ENCODE measurements around the gene PPP2R3A. TPM values are rescaled to one million over a fixed set of nuclear protein-coding genes. Genes with fewer than 3 reads are reported as not detected.

Gene PPP2R3A
- total and polyA plus RNA-seq, 2 of the 13 experiments (the other 11 are each of a cell fraction or from before 2014, with no cell fraction given): 0.07 to 0.12 TPM

DNA sequence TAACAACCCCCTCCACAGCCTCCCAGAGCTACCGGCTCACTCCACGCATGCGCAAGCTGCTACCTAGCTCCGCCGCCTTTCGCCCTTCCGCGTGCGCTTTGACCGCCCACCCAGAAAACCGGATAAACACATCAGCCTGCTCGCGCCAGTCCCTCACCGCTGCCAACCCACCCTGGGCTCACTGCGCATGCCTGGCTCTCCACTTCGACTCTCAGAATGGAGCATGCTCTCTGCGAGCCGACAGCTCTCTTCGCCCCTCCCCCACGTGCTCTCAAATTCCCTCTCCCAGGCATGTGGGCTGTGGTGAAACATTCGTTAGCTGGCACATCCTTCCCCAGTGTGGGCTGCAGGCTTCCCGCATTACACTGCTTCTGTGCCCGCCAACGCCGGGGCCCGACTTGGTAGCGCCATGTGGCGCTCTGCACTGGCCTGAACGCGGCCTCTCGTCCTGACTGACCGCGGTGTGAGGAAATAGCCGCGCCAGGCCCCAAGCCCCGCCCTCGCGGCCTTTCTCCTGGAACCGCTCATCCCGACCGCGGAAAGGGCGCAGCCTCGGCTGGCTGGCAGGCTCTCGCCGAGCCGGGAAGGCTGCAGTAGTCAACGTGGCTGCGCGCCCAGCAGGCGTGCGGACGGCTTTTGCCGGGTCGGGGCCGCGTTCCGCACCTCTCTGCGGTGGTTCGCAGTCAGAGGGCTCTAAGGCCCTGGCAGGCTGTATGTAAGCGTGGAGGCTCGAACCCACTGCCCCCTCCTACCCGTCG lies 231.1 kb downstream of the PPP2R3A start (continued):
- no peak for TF ChIP-seq PLRG1 (conservative IDR thresholded peaks at IDR 0.05)
- peak; percentile 89; the same call in 1 of the 2 replicates for TF ChIP-seq MTF1 (CRISPR knock-in tag; IDR thresholded peaks at IDR 0.05)
- peak; percentile 74 for TF ChIP-seq ZNF121 (CRISPR knock-in tag; IDR thresholded peaks at IDR 0.05)
- peak; percentile 90 for TF ChIP-seq HNRNPL (IDR thresholded peaks at IDR 0.05; ENCODE audit: low read depth, low read length)
- TF ChIP-seq GPN1 (CRISPR knock-in tag; IDR thresholded peaks at IDR 0.05; ENCODE audit: borderline replicate concordance): 0 out of 2 replicates have a peak, but pooled peaks have one; percentile 2
- no peak for TF ChIP-seq SUZ12 (IDR thresholded peaks at IDR 0.05; ENCODE audit: low read depth, low read length)
- TF ChIP-seq NRL (CRISPR knock-in tag; IDR thresholded peaks at IDR 0.05; ENCODE audit: borderline replicate concordance): peak; percentile 98
- TF ChIP-seq GATA4 (IDR thresholded peaks at IDR 0.05; ENCODE audit: borderline replicate concordance, low read depth): peak; percentile 55
- TF ChIP-seq, protein P1, sequence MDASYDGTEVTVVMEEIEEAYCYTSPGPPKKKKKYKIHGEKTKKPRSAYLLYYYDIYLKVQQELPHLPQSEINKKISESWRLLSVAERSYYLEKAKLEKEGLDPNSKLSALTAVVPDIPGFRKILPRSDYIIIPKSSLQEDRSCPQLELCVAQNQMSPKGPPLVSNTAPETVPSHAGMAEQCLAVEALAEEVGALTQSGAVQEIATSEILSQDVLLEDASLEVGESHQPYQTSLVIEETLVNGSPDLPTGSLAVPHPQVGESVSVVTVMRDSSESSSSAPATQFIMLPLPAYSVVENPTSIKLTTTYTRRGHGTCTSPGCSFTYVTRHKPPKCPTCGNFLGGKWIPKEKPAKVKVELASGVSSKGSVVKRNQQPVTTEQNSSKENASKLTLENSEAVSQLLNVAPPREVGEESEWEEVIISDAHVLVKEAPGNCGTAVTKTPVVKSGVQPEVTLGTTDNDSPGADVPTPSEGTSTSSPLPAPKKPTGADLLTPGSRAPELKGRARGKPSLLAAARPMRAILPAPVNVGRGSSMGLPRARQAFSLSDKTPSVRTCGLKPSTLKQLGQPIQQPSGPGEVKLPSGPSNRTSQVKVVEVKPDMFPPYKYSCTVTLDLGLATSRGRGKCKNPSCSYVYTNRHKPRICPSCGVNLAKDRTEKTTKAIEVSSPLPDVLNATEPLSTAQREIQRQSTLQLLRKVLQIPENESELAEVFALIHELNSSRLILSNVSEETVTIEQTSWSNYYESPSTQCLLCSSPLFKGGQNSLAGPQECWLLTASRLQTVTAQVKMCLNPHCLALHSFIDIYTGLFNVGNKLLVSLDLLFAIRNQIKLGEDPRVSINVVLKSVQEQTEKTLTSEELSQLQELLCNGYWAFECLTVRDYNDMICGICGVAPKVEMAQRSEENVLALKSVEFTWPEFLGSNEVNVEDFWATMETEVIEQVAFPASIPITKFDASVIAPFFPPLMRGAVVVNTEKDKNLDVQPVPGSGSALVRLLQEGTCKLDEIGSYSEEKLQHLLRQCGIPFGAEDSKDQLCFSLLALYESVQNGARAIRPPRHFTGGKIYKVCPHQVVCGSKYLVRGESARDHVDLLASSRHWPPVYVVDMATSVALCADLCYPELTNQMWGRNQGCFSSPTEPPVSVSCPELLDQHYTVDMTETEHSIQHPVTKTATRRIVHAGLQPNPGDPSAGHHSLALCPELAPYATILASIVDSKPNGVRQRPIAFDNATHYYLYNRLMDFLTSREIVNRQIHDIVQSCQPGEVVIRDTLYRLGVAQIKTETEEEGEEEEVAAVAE (CRISPR knock-in tag; IDR thresholded peaks at IDR 0.05; ENCODE audit: borderline replicate concordance): peak; percentile 92
- peak; percentile 96 for TF ChIP-seq AGO2 (optimal IDR thresholded peaks at IDR 0.05; ENCODE audit: low read depth, low read length)
- TF ChIP-seq HNRNPK (IDR thresholded peaks at IDR 0.05; ENCODE audit: low read depth, low read length, poor library complexity, severe bottlenecking): peak; percentile 40
- TF ChIP-seq MIER3 (CRISPR knock-in tag; IDR thresholded peaks at IDR 0.05; ENCODE audit: borderline replicate concordance): 0 out of 2 replicates have a peak, but pooled peaks have one; percentile 28
- TF ChIP-seq TCF7 (IDR thresholded peaks at IDR 0.05; ENCODE audit: low read depth): no peak
- TF ChIP-seq, protein P2, sequence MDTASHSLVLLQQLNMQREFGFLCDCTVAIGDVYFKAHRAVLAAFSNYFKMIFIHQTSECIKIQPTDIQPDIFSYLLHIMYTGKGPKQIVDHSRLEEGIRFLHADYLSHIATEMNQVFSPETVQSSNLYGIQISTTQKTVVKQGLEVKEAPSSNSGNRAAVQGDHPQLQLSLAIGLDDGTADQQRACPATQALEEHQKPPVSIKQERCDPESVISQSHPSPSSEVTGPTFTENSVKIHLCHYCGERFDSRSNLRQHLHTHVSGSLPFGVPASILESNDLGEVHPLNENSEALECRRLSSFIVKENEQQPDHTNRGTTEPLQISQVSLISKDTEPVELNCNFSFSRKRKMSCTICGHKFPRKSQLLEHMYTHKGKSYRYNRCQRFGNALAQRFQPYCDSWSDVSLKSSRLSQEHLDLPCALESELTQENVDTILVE (CRISPR knock-in tag; IDR thresholded peaks at IDR 0.05): peak; percentile 56; the same call in 1 of the 2 replicates
- peak; percentile 82; the same call in 1 of the 2 replicates for TF ChIP-seq KMT2A (CRISPR knock-in tag; IDR thresholded peaks at IDR 0.05)
- TF ChIP-seq KMT2B (CRISPR knock-in tag; IDR thresholded peaks at IDR 0.05): peak; percentile 82; the same call in 1 of the 2 replicates
- 0 out of 2 replicates have a peak, but pooled peaks have one; percentile 38 for TF ChIP-seq CHD4 (IDR thresholded peaks at IDR 0.05; ENCODE audit: borderline replicate concordance, low read length)
- peak; percentile 93; the same call in 1 of the 2 replicates for TF ChIP-seq TBP (CRISPR knock-in tag; IDR thresholded peaks at IDR 0.05)
- peak; percentile 76 for TF ChIP-seq YY1 (IDR thresholded peaks at IDR 0.05; ENCODE audit: insufficient read depth, insufficient replicate concordance, low read depth, low read length)
- TF ChIP-seq DNMT3B (CRISPR knock-in tag; conservative IDR thresholded peaks at IDR 0.05): no peak; the same call in 1 of the 2 replicates
- TF ChIP-seq, protein P3, sequence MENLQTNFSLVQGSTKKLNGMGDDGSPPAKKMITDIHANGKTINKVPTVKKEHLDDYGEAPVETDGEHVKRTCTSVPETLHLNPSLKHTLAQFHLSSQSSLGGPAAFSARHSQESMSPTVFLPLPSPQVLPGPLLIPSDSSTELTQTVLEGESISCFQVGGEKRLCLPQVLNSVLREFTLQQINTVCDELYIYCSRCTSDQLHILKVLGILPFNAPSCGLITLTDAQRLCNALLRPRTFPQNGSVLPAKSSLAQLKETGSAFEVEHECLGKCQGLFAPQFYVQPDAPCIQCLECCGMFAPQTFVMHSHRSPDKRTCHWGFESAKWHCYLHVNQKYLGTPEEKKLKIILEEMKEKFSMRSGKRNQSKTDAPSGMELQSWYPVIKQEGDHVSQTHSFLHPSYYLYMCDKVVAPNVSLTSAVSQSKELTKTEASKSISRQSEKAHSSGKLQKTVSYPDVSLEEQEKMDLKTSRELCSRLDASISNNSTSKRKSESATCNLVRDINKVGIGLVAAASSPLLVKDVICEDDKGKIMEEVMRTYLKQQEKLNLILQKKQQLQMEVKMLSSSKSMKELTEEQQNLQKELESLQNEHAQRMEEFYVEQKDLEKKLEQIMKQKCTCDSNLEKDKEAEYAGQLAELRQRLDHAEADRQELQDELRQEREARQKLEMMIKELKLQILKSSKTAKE (CRISPR knock-in tag; IDR thresholded peaks at IDR 0.05; ENCODE audit: borderline replicate concordance): peak; percentile 79; the same call in 1 of the 2 replicates
- TF ChIP-seq TAF15 (IDR thresholded peaks at IDR 0.05; ENCODE audit: low read depth, low read length, poor library complexity, severe bottlenecking): no peak
- peak; percentile 40; the same call in 1 of the 2 replicates for TF ChIP-seq SIX4 (CRISPR knock-in tag; IDR thresholded peaks at IDR 0.05)

Measured in HepG2 (cell line).